Hematopoietic multipotent progenitor cell treated with erythropoietin and hydrocortisone succinate and interleukin-3 and kit ligand, for 4 days (in vitro differentiated cells): ENCODE measurements around the gene CDKAL1.
A peak's percentile ranks its signal among the peaks of the same experiment; 100 is the strongest.
"Not testable (repeated sequence)": the region's sequence is repeated elsewhere in the genome, so short reads cannot be mapped to it uniquely, and the experiment has no call there.

Source experiments
- DNase-seq: peaks from one replicate; pipeline ENCODE4 v3.0.0-alpha.2; 2015

The CDKAL1 gene

DNA sequence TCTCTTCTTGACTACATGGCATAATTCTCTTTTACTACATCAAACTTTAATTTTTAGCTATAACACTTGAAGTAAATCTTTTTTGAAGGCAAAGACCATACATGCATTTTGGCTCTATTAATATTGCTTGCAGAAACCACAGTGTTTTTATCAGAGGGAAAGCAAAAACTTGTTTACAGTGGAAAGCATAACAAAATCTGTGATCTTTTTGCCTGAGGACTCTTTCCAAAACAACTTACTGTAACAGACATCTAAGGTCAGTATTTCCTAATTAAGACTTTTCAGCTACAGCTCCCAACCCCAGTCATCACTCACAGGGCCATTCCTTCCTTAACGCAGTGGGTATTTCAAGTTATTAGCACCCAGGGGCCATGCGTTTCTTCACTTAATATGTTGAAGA, 274.7 kb downstream of the CDKAL1 start:
- DNase-seq = no peak

DNA sequence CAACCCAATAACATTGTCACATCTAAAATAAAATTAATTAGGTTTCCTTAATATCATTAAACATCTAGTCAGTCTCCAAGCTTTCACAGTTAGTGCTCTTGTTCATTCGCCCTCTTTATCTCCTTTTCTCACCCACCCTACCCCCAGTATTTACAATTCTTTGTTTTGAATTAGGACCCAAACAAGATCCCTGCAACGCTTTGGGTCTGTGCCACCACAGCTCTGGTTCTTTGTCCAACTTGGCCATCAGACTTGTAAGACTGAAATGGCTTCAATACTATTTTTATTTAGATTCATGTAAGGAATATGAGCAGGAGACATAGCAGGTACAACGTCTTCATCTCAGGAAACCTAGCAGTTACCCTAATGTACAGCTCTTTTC, 276.5 kb downstream of the CDKAL1 start:
- DNase-seq = no peak

DNA sequence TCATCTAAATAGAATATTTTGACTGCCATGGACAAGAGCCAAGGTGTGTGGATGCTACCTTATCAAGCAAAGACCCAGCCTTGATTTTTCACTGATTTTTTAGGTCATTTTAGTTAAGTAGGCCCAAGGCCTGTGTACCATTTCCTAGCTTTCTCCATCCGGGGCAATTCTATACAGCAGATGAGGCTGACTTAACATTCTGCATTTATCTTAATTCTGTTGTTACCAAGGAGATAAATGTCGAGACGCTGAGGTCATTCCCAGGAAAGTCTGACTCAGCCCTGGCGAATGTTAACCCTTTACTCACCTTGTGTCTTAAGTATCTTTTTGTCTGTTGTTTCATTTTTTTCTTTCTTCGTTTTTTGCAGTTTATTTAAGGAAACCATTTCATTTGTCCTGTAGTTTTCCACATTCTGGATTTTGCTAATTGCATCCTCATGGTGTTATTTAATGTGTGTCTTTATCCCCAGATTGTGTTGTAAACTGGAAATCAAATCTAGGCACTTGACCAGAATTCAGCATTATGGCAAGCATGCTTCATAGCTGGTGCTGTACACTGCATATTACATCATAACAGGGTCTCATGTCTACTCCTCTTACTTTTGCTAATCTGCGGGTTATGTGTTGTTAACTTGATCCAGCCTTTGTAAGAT, 277.0 kb downstream of the CDKAL1 start:
- DNase-seq = peak; percentile 75

DNA sequence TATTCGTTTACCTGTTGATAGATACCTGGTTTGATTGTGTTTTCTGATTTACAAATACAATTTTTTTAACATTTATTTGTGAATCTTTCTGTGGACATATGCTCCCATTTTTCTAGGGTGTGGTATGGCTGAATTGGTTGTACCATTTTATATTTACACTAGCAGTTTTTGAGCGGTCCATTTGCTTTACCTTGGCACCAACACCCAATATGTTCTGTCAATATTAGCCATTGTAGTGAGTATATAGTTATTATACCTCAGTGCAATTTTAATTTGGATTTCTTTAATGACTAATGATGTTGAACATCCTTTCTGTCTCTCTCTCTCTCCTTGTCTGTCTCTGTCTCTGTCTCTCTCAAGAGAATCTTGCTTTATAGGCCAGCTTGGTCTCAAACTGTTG, 278.5 kb downstream of the CDKAL1 start:
- DNase-seq = no peak

DNA sequence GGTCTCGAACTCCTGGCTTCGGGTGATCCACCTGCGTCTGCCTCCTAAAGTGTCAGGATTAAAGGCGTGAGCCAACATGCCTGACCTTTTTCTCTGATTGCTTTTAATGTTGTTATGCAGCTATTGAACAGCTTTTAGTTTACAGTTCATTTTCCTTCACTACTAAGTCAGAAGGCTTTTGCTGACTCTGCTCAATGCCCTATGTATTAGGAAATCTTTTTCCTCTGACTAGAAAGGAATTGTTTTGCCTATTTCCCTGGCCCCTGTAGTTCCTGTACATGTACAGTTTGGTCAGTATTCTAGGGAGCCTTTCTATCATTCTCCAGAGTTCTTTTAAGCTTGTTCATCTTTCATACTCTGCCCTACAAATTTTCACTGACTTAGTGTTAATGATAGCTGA, 280.2 kb downstream of the CDKAL1 start:
- DNase-seq = no peak

- no peak for DNase-seq
Observed at GRCh38 chr6:20816126-20816525, 281.9 kb downstream of the CDKAL1 start.

GRCh38 chr6:20817806-20818320, 283.6 kb downstream of the CDKAL1 start:
- DNase-seq = no peak

GRCh38 chr6:20819774-20820400, 285.6 kb downstream of the CDKAL1 start:
- no peak for DNase-seq

GRCh38 chr6:20826378-20826777, 292.1 kb downstream of the CDKAL1 start:
- peak; percentile 88 for DNase-seq

- DNase-seq = no peak
Observed at GRCh38 chr6:20827798-20828197, 293.5 kb downstream of the CDKAL1 start.

DNA sequence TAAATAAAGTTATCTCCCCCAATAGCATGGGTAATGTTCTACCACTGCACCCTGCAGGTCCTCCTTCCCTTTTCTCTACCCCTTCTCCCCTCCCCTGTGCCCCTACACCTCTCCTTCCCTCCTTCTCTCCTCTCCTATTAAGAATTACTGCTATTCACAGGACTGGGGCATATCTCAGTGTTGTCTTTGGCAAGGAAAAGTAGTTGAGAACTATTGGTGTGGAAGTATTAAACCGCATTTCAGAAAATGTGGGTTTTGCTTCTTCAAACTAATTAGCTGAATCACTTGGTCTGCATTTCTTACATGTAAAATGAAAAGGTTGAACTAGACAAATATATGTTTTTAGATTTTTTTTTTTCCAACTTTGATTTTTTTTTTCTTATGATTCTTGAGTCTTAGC, 296.3 kb downstream of the CDKAL1 start:
- no peak for DNase-seq

DNA sequence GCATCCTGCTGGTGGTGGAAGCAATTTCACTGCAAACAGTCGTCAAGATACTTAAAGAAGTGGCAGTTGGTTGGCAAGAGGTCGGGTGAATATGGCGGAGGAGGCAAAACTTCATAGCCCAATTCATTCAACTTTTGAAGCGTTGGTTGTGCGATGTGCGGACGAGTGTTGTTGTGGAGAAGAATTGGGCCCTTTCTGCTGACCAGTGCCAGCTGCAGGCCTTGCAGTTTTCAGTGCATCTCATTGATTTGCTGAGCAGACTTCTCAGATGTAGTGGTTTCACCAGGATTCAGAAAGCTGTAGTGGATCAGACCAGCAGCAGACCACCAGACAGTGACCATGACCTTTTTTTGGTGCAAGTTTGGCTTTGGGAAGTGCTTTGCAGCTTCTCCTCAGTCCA, 297.0 kb downstream of the CDKAL1 start:
- not testable (repeated sequence) for DNase-seq

- DNase-seq = no peak
Observed at GRCh38 chr6:20833881-20834515, 299.7 kb downstream of the CDKAL1 start.

- no peak for DNase-seq
Observed at GRCh38 chr6:20835315-20836010, 301.2 kb downstream of the CDKAL1 start.

- DNase-seq = no peak
Observed at GRCh38 chr6:20837189-20837588, 302.9 kb downstream of the CDKAL1 start.

GRCh38 chr6:20838113-20838512, 303.9 kb downstream of the CDKAL1 start:
- DNase-seq = no peak

DNA sequence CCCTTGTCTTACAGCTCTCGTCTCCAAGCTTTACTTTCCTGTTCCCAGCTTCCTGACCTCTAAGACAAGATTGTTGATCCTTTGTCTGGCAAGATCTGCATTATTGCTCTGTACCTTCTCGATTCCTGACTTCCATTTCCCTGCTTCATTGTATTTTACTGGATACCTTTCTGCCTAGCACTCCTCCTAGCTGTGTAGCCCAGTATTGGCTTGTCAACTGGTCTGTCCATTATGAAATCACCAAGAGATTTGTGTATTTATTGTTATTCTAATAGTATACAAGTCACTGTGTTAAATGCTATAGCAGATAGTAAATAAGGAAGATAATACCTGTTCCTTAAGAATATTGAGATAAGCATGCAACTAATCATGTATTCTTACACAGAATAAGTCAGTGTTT, 305.4 kb downstream of the CDKAL1 start:
- no peak for DNase-seq

GRCh38 chr6:20840675-20841074, 306.4 kb downstream of the CDKAL1 start:
- no peak for DNase-seq

GRCh38 chr6:20841806-20842205, 307.5 kb downstream of the CDKAL1 start:
- DNase-seq = no peak

- DNase-seq = peak; percentile 26
Observed at GRCh38 chr6:20845592-20845991, 311.3 kb downstream of the CDKAL1 start.

DNA sequence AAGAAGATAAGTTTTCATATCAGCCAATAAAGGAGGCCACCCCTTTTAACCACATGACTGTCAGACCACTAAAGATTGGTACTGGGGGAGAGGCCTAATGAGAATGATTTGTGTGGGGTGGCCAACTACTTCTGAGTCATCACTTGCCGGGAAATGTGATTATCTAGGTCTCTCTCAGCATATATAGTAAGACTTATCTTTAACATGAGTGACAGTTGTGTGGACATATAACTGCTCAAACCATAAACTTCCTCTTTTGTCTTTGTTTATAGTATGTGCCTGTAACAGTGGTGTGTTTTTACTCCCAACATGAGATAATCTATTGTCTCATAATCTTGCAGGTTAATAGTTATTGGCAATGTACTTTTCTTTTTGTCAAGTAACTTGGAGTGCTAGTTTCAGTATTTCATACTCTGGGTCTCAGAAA, 312.4 kb downstream of the CDKAL1 start:
- DNase-seq = peak; percentile 96

DNA sequence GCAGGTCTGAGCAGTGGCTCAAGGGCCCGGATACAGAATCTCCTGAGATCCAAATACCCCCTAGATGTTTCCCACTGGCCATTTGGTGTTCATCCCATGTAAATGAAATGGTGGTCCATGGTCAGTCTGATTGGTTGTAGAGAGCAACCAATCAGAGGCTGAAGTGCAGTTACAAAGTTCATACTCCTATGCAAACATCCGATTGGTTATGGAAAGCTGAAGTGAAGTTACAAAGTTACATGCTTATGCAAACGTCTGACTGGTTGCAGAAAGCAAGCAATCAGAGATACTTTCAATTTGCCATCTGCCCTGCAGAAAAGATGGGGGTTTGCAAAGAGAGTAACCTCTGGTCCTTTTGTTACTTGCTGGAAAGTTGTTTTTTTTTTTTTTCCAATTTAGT, 313.6 kb downstream of the CDKAL1 start:
- no peak for DNase-seq

DNA sequence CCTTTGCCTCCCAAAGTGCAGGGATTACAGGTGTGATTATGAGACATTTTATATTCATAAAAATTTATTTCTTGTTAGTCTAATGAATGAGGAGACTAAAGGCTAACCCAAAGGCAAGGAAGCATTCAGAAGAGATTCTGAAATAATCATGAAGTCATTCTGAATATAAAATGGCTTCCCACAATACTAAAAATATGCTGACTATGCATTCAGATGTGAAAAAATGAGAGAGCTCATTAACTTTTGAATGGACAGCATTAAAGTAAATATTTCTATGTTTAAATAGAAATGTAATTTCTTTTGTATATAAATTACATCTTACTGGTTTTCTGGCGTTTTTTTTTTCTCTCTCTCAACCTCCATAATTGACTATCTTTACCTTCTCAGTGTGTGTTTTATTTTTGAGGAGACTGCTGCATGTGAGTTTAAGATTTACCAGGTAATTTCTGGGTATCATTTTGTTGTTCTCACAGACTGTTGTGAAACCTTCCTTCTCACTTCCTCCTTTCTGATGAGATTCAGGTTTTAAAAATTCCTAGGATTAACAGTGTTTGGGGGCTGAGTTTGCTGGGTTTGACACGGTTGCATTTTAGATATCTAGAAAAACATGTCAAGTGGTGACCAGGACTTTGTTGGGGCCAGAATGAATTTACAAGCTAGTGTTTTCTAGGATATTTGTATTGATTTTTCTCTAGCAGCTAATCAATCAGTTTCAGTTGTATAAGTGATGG, 316.6 kb downstream of the CDKAL1 start:
- no peak for DNase-seq
